SK-N-SH treated with all-trans-retinoic acid at 6 μM for 48 hours (cell line): ENCODE data around the gene CDC42BPB.

Experiments used
- ARNTL ChIP-seq: fragments of 450-650 bp; formaldehyde crosslinking; IDR thresholded peaks from 2 replicates; pipeline ENCODE4 v1.5.0; 2020; ENCODE audit warnings: low read depth, mild to moderate bottlenecking, moderate library complexity, borderline replicate concordance
- ZFP30 ChIP-seq: fragments of 450-650 bp; formaldehyde crosslinking; IDR thresholded peaks from 2 replicates; pipeline ENCODE4 v1.5.0; 2022; ENCODE audit warnings: mild to moderate bottlenecking, moderate library complexity

- no peak for TF ChIP-seq ARNTL
- TF ChIP-seq ZFP30 (CRISPR knock-in tag): no peak
These were observed 166.2 kb downstream of the CDC42BPB start for GRCh38 chr14:102891111-102891510.
